SU-DHL-6 (cell line): Measurements from ENCODE around the gene PRPS1L1.

Source experiments
- CTCF ChIP-seq: fragments of 200-600 bp; sonication (generic); IDR thresholded peaks from one replicate; pipeline ENCODE4 v1.5.1; 2017; ENCODE audit warnings: antibody characterized with exemption, mild to moderate bottlenecking, low read length, moderate library complexity; ENCODE audit not compliant: insufficient read depth, poor library complexity, severe bottlenecking
- EZH2phosphoT487 ChIP-seq: fragments of 200-600 bp; sonication (generic), shearing (Covaris generic); conservative IDR thresholded peaks from 2 replicates; pipeline ENCODE4 v1.6.1; 2018; ENCODE audit warnings: mild to moderate bottlenecking, antibody characterized with exemption, low read length, moderate library complexity, mixed read lengths

- TF ChIP-seq CTCF (no peak), EZH2phosphoT487 (no peak)
These were observed 50.7 kb downstream of the PRPS1L1 start for GRCh38 chr7:17976952-17977351.
